NCI-H1092 treated with DMSO at 0.1 percent for 48 hours (cell line): ENCODE results near the gene PA2G4.
"Not testable (repeated sequence)": the region's sequence is repeated elsewhere in the genome, so short reads cannot be mapped to it uniquely, and the experiment has no call there.

ENCODE experiments used
- DNase-seq: peaks from one replicate; lab custom pipeline; 2025; lab: John Stamatoyannopoulos, UW

The PA2G4 gene

GRCh38 chr12:56154246-56154771 is 50.0 kb downstream of the PA2G4 start:
- DNase-seq: no peak

GRCh38 chr12:56154818-56155217 is 50.5 kb downstream of the PA2G4 start:
- DNase-seq: no peak

GRCh38 chr12:56155256-56155845 is 51.0 kb downstream of the PA2G4 start:
- DNase-seq: no peak

- DNase-seq: not testable (repeated sequence)
Measured at GRCh38 chr12:56156464-56157200, 52.3 kb downstream of the PA2G4 start.

- peak; percentile 85 for DNase-seq
Measured at GRCh38 chr12:56157201-56158028, 53.1 kb downstream of the PA2G4 start.

- DNase-seq: peak; percentile 92
Measured at GRCh38 chr12:56158029-56158925, 53.9 kb downstream of the PA2G4 start, which contains the start of gene MYL6. TSS of gene MYL6 (plus strand) at chr12:56158359. CDS start at chr12:56158402, 43 bp downstream.

- DNase-seq: no peak
Measured at GRCh38 chr12:56158926-56159461, 54.6 kb downstream of the PA2G4 start.

- no peak for DNase-seq
Measured at GRCh38 chr12:56159482-56160192, 55.3 kb downstream of the PA2G4 start.

GRCh38 chr12:56160193-56160763 is 55.9 kb downstream of the PA2G4 start:
- DNase-seq: no peak

- DNase-seq: no peak
Measured at GRCh38 chr12:56160894-56161689, 56.7 kb downstream of the PA2G4 start.

- no peak for DNase-seq
Measured at GRCh38 chr12:56161690-56162351, 57.5 kb downstream of the PA2G4 start.

GRCh38 chr12:56162468-56163290 is 58.3 kb downstream of the PA2G4 start:
- DNase-seq: no peak
